PFSK-1 (cell line): ENCODE results near the gene RELL1.

ENCODE experiments used
- FOXP2 ChIP-seq: optimal IDR thresholded peaks from 2 replicates; pipeline ENCODE3; 2011; ENCODE audit warnings: borderline replicate concordance, control low read depth, inconsistent platforms; ENCODE audit not compliant: insufficient read depth; ENCODE audit errors: extremely low read length, extremely low read depth
- POLR2AphosphoS5 ChIP-seq: IDR thresholded peaks from 2 replicates; pipeline ENCODE4 v1.6.1; 2012; ENCODE audit warnings: low read depth, mild to moderate bottlenecking, control low read depth, low read length, moderate library complexity
- SIN3A ChIP-seq: IDR thresholded peaks from 2 replicates; pipeline ENCODE4 v1.6.1; 2012; ENCODE audit warnings: mild to moderate bottlenecking, low read length, moderate library complexity, borderline replicate concordance; ENCODE audit not compliant: insufficient read depth
- TAF1 ChIP-seq: IDR thresholded peaks from 2 replicates; pipeline ENCODE4 v1.6.1; 2012; ENCODE audit warnings: low read length, control low read depth, borderline replicate concordance; ENCODE audit not compliant: insufficient read depth
- TF ChIP-seq, protein P1 (sequence below), 2 experiments: IDR thresholded peaks; 2 replicates each; pipeline versions ENCODE4 v1.6.1 to v1.8.0; 2011 to 2012; ENCODE audit warnings: low read depth in 2 of 2, low read length in 2 of 2, control low read depth in 1 of 2, inconsistent platforms in 1 of 2, mild to moderate bottlenecking in 1 of 2, moderate library complexity in 1 of 2; ENCODE audit not compliant: insufficient read depth in 1 of 2

GRCh38 chr4:37666625-37667071 is 19.5 kb downstream of the RELL1 start:
- TF ChIP-seq TAF1 (no peak), SIN3A (no peak), POLR2AphosphoS5 (no peak), FOXP2 (no peak)
- TF ChIP-seq, protein P1, sequence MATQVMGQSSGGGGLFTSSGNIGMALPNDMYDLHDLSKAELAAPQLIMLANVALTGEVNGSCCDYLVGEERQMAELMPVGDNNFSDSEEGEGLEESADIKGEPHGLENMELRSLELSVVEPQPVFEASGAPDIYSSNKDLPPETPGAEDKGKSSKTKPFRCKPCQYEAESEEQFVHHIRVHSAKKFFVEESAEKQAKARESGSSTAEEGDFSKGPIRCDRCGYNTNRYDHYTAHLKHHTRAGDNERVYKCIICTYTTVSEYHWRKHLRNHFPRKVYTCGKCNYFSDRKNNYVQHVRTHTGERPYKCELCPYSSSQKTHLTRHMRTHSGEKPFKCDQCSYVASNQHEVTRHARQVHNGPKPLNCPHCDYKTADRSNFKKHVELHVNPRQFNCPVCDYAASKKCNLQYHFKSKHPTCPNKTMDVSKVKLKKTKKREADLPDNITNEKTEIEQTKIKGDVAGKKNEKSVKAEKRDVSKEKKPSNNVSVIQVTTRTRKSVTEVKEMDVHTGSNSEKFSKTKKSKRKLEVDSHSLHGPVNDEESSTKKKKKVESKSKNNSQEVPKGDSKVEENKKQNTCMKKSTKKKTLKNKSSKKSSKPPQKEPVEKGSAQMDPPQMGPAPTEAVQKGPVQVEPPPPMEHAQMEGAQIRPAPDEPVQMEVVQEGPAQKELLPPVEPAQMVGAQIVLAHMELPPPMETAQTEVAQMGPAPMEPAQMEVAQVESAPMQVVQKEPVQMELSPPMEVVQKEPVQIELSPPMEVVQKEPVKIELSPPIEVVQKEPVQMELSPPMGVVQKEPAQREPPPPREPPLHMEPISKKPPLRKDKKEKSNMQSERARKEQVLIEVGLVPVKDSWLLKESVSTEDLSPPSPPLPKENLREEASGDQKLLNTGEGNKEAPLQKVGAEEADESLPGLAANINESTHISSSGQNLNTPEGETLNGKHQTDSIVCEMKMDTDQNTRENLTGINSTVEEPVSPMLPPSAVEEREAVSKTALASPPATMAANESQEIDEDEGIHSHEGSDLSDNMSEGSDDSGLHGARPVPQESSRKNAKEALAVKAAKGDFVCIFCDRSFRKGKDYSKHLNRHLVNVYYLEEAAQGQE (IDR thresholded peaks at IDR 0.05; ENCODE audit: insufficient read depth in 1 of 2, low read depth in 2 of 2, low read length in 2 of 2): no peak
